Left lung (tissue), 10 donors: ENCODE measurements around the gene AMIGO3. TPM values are rescaled to one million over a fixed set of nuclear protein-coding genes. Genes with fewer than 3 reads are reported as not detected.

Experiments
- ATAC-seq: fragments of 200-7000 bp; cut with Tn5 transposase; one replicate; pipeline ENCODE4 v1.9.1; 2020; ENCODE audit warnings: moderate library complexity
- DNase-seq, 4 donors: peaks; one replicate each; pipeline ENCODE4 v3.0.0-alpha.2; 2013 to 2020
- H3K27ac ChIP-seq, 2 donors: fragments of 200-600 bp; sonication (generic) in 1 of 2; one replicate each; pipeline versions ENCODE4 v1.5.0 to v1.8.0; 2020 to 2021
- H3K27me3 ChIP-seq, 2 donors: fragments of 200-600 bp; sonication (generic) in 1 of 2; one replicate each; pipeline versions ENCODE4 v1.5.0 to v1.8.0; 2020 to 2021
- H3K36me3 ChIP-seq, 2 donors: fragments of 200-600 bp; sonication (generic) in 1 of 2; one replicate each; pipeline versions ENCODE4 v1.5.0 to v1.8.0; 2020 to 2021
- H3K4me1 ChIP-seq, 2 donors: fragments of 200-600 bp; one replicate each; pipeline ENCODE4 v1.8.0; 2021
- H3K4me3 ChIP-seq, 2 donors: fragments of 200-600 bp; sonication (generic) in 1 of 2; one replicate each; pipeline versions ENCODE4 v1.5.0 to v1.8.0; 2020 to 2021; ENCODE audit warnings: mild to moderate bottlenecking in 1 of 2
- H3K9me3 ChIP-seq, 2 donors: fragments of 200-600 bp; sonication (generic) in 1 of 2; one replicate each; pipeline versions ENCODE4 v1.5.0 to v1.8.0; 2020 to 2021
- intact Hi-C, 2 donors: fragments of 100-400 bp; cut with DNase I; formaldehyde crosslinking; loops; one replicate each; pipeline versions ENCODE4 v1.11.2 to v1.14.2; 2022
- polyA plus RNA-seq, 6 donors: library from polyadenylated mRNA; unstranded; fragments of 120-200 nt; gene quantifications; one replicate each; pipeline ENCODE4 v1.2.1, GENCODE V29; 2013; ENCODE audit not compliant: insufficient read length in 6 of 6
- total RNA-seq, 2 donors: library from RNA; stranded (reverse); fragmentation: NEBNext Ultra II Directional; extraction: Animal tissue kit (Norgen Biotek cat#: 25700); gene quantifications; one replicate each; pipeline ENCODE4 v1.2.1, GENCODE V29; 2021
- TF ChIP-seq, protein P1 (sequence below), 2 donors: fragments of 200-600 bp; sonication (generic) in 1 of 2; IDR thresholded peaks; one replicate each; pipeline versions ENCODE4 v1.5.0 to v1.8.0; 2021; ENCODE audit warnings: antibody characterized with exemption in 2 of 2
- donor health status: DM: no; HTN: yes; CAD: no.
- donor health status: DM: no; HTN: no; CAD: no.

AMIGO3 gene
- total and polyA plus RNA-seq, 8 donors = 0.47 to 2.4 (median 1.8) TPM; not detected in 1

DNA sequence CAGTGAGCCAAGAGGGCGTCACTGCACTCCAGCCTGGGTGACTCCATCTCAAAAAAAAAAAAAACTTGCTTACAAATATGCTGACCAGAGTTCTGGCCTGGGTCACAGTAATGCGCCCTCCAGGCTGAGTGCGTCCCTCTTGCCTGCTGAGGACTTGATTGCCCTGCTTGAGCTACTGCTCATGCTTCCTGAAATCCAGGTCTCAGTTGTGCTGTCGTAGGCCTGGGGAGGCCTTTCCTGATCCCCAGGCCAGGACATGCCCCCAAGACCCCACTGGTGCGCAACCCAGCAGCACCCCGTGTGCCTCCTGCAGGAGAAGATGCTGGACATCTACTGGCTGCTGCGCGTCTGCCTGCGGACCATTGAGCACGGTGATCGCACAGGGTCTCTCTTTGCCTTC is 7.3 kb downstream of the AMIGO3 start:
- Histone ChIP-seq H3K4me3 (no peak overlapping the region), H3K4me1 (no peaks in the 10 kb centered on the region), H3K27ac (no peak overlapping the region), H3K9me3 (no peaks in the 10 kb centered on the region), H3K27me3 (no peaks in the 10 kb centered on the region), H3K36me3 (peaks cover 0 to 38% of the 10 kb centered on the region in 2 donors)
- DNase-seq = peak in 1 of 4 donors; percentile 46
- ATAC-seq = no peak
- intact Hi-C loops = loop anchor here in 1 of 2 donors (10.0 kb wide), 1 partner anchor 123 kb away; no protein-coding TSS in a partner anchor
- TF ChIP-seq, protein P1, sequence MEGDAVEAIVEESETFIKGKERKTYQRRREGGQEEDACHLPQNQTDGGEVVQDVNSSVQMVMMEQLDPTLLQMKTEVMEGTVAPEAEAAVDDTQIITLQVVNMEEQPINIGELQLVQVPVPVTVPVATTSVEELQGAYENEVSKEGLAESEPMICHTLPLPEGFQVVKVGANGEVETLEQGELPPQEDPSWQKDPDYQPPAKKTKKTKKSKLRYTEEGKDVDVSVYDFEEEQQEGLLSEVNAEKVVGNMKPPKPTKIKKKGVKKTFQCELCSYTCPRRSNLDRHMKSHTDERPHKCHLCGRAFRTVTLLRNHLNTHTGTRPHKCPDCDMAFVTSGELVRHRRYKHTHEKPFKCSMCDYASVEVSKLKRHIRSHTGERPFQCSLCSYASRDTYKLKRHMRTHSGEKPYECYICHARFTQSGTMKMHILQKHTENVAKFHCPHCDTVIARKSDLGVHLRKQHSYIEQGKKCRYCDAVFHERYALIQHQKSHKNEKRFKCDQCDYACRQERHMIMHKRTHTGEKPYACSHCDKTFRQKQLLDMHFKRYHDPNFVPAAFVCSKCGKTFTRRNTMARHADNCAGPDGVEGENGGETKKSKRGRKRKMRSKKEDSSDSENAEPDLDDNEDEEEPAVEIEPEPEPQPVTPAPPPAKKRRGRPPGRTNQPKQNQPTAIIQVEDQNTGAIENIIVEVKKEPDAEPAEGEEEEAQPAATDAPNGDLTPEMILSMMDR (IDR thresholded peaks at IDR 0.05) = no peak

DNA sequence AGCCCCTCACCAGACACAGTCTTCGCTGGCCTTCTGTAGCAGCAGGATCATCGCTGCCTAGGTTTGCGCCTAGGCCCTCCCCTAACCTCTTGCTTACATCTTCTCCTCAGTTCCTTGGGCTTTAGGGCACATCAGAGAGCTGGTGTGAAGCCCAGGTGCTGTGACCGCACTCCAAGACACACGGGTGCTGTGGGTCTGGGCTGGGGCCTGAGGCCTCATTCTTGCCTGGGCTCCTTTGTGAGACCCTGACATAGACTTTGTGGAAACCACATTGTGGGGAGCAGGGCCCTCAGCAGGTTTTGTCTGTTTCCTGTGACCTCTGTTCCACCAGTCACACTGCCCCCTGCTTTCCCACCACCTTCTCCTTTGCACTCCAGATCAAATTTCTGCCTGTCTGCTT is 8.0 kb downstream of the AMIGO3 start:
- H3K9me3 ChIP-seq = no peaks in the 10 kb centered on the region
- H3K4me1 ChIP-seq = no peaks in the 10 kb centered on the region
- H3K27ac ChIP-seq = no peak overlapping the region
- DNase-seq (peak in 1 of 4 donors; percentile 24), ATAC-seq (no peak)
- no peak overlapping the region for H3K4me3 ChIP-seq
- H3K36me3 ChIP-seq = peaks cover 0 to 38% of the 10 kb centered on the region in 2 donors
- TF ChIP-seq, protein P1 (IDR thresholded peaks at IDR 0.05) = no peak
- no peaks in the 10 kb centered on the region for H3K27me3 ChIP-seq
- intact Hi-C loops = loop anchor here in 1 of 2 donors (10.0 kb wide), 1 partner anchor 123 kb away; no protein-coding TSS in a partner anchor

DNA sequence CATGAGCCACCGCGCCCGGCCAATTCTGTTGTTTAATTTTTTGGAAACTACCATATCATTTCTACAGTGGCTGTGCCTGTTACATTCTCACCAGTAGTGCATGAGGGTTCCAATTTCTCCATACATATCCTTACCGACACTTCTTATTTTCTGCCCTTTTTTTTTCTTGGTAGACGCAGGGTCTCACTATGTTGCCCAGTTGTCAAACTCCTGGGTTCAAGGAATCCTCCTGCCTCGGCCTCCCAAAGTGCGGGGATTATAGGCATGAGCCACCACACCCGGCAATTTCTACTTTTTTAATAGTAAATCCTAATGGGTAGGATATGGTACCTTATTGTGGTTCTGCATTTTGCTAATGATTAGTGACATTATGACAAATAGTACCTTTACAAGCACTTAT is 9.6 kb downstream of the AMIGO3 start:
- Histone ChIP-seq H3K36me3 (peaks cover 0 to 42% of the 10 kb centered on the region in 2 donors), H3K4me3 (no peak overlapping the region), H3K4me1 (no peaks in the 10 kb centered on the region), H3K9me3 (no peaks in the 10 kb centered on the region), H3K27me3 (no peaks in the 10 kb centered on the region), H3K27ac (no peak overlapping the region)
- intact Hi-C loops = loop anchor here in 1 of 2 donors (10.0 kb wide), 1 partner anchor 125 kb away; no protein-coding TSS in a partner anchor
- TF ChIP-seq, protein P1 (IDR thresholded peaks at IDR 0.05) = no peak
- DNase-seq (no peak), ATAC-seq (no peak)

DNA sequence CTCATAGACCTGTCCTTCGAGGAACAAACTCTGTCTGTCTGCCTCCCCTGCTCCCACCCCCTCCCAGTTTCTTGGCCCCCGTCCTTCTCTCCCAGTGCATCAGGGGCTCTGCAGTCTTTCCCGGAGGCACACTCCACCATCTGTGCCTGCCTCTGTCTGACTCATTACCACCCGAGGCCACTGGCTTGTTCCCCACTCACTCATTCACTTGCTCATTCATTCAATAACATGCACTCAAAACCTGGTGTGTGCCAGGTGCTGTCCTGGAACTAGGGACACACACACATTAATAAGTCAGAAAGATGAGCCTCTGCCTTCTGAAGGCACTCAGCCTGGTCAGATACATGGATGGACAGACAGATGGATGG is 12.4 kb downstream of the AMIGO3 start:
- DNase-seq (no peak), ATAC-seq (no peak)
- Histone ChIP-seq H3K9me3 (no peaks in the 10 kb centered on the region), H3K27me3 (no peaks in the 10 kb centered on the region), H3K27ac (no peak overlapping the region), H3K36me3 (peaks cover 0 to 52% of the 10 kb centered on the region in 2 donors), H3K4me3 (no peak overlapping the region), H3K4me1 (peaks cover 0 to 6% of the 10 kb centered on the region in 2 donors)
- intact Hi-C loops = no loop called here
- TF ChIP-seq, protein P1 (IDR thresholded peaks at IDR 0.05) = no peak

DNA sequence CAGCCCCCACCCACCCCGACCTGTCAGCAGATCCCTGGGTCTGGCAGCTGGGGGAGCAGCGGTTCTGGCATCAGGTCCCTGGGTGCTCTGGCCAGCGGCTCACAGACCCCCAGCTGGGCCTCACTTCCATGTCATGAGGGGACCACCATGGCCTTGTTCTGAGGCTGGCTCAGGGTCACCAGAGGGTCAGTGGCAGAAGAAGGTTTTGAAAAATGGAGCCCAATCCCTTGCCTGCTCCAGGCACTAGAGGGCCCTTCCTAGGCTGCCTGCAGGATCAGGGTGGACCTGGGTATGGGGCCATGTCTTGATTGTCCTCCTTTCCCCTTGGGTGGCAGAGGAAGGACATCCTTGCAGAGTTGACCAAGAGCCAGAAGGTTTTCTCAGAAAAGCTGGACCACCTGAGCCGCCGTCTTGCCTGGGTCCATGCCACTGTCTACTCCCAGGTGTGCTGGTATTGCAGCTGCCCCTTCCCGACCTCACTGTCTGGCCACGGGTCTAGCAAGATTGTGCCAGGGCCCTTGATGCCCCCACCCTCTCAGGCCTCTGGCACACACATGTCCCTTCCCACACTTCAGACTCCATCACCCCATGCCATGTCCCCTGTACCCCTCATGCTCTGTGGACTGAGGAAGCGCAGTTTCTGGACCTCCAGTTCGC is 12.9 kb downstream of the AMIGO3 start:
- Histone ChIP-seq H3K9me3 (no peaks in the 10 kb centered on the region), H3K27me3 (no peaks in the 10 kb centered on the region), H3K4me1 (peaks cover 0 to 6% of the 10 kb centered on the region in 2 donors), H3K4me3 (no peak overlapping the region), H3K27ac (no peak overlapping the region), H3K36me3 (peaks cover 0 to 52% of the 10 kb centered on the region in 2 donors)
- TF ChIP-seq, protein P1 (IDR thresholded peaks at IDR 0.05) = no peak
- DNase-seq (peak in 1 of 4 donors; percentile 55), ATAC-seq (no peak)
- intact Hi-C loops = no loop called here
